ENCODE results near the gene CAPRIN2.

DNA sequence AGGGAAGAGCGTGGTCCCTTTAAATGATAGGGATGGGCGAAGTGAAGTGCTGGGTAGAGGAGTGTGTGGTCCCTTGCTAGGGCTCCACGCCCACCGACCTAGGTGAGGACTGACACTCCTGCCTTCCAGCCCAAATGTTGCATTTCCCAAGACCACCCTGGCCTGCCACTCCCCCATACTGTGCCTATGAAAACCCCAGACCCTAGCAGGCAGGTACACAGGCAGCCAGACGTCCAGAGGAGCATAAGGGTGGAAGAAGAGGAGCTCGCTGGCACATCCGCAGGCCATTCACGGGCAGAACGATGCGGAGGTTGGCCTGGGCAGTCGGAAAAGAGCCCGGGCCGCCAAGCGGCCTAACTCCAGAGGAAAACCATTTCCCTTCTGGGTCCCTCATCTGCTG is 58.3 kb downstream of the CAPRIN2 start:
- TF ChIP-seq POLR2A (IDR thresholded peaks at IDR 0.05) = no peak
- TF ChIP-seq, protein P1, sequence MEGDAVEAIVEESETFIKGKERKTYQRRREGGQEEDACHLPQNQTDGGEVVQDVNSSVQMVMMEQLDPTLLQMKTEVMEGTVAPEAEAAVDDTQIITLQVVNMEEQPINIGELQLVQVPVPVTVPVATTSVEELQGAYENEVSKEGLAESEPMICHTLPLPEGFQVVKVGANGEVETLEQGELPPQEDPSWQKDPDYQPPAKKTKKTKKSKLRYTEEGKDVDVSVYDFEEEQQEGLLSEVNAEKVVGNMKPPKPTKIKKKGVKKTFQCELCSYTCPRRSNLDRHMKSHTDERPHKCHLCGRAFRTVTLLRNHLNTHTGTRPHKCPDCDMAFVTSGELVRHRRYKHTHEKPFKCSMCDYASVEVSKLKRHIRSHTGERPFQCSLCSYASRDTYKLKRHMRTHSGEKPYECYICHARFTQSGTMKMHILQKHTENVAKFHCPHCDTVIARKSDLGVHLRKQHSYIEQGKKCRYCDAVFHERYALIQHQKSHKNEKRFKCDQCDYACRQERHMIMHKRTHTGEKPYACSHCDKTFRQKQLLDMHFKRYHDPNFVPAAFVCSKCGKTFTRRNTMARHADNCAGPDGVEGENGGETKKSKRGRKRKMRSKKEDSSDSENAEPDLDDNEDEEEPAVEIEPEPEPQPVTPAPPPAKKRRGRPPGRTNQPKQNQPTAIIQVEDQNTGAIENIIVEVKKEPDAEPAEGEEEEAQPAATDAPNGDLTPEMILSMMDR (IDR thresholded peaks at IDR 0.05) = no peak
